HG03571 (cell line): ENCODE data around the gene ZNF594.
"Not testable (repeated sequence)": the region's sequence is repeated elsewhere in the genome, so short reads cannot be mapped to it uniquely, and the experiment has no call there.

Experiments
- ATAC-seq: cut with Tn5 transposase; IDR thresholded peaks from one replicate; pipeline ENCODE4 v1.9.1; 2021; ENCODE audit not compliant: unreplicated experiment

The ZNF594 gene

DNA sequence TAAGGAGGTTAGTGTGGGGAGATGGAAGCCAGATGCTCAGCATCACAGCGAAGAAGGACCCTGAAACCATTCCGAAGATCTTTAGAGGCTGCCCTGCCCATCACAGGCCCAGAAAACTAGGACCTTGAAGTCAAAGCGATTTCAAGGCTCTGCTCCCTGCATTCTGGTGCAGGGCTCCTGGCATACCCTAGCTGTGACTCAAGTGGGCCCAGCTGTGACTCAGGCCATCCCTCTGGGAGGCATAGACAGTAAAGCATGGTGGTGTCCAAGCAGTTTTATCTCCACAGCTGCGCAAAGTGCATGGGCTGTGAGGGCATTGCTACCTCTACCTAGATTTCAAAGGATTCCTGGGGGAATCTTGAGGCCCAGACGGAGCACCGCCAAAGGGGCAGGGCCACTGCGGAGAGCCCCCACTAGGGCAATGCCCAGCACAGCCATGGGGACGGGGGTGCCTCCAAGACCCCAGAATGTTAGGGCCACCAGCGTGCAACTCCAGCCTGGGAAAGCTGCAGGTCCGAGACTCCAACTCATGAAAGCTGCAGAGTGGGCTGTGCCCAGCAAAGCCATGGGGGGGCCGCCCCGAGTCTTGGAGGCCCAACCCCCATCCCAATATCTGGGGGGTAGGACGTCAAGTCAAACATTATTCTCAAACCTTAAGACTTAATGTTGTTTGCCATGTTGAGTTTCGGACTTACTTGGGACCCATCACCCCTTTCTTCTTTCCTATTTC lies 11.7 kb upstream of the ZNF594 start:
- ATAC-seq = no peak

DNA sequence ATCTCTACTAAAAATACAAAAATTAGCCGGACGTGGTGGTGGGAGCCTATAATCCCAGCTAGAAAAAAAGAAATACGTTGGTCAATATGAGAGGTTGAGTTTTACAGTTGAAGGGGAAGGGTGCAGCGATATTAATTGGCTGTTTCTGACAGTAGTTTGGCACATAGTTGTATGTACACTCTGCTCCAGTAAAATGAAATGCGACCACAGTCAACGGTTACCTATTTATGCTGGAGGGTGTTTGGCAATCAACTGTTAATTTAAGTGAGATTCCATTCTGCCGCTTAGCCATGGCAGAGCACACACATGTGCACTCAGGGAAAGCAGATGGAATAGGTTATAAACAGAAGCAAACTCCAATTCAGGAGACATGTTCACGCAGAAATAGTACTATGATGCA lies 9.3 kb upstream of the ZNF594 start:
- no peak for ATAC-seq

DNA sequence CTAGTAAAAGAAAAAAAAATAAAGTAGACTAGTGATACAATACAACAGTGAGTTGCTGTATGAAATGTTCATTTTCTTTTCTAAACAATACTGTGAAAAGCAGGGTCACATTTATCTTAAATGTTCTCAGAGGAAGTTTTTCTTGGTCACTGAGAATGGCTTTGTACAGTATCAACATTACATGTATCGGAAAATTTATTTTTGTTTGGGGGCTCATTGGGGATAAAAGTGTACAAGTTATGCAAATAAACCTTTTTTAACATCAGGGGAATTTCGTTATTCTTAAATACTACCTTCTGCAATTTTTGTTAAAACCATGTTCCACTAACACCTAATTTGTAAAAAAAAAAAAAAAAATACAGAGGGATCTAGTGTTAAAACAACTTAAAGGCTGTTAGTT lies 8.7 kb upstream of the ZNF594 start:
- ATAC-seq = no peak

DNA sequence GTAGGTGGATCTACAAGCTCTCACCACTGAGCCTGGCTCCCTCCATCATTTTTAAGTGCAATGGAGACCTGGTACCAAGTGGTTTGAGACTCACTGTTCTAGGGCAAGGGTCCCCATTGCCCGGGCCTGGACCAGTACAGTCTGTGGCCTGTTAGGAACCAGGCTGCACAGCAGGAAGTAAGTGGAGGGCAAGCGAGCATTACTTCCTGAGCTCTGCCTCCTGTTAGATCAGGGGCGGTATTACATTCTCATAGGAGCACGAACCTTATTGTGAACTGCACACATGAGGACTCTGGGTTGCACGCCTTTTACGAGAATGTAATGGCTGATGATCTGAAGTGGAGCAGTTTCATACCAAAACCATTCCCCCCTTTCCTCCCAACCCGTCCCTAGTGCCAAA lies 6.8 kb upstream of the ZNF594 start:
- ATAC-seq = no peak

DNA sequence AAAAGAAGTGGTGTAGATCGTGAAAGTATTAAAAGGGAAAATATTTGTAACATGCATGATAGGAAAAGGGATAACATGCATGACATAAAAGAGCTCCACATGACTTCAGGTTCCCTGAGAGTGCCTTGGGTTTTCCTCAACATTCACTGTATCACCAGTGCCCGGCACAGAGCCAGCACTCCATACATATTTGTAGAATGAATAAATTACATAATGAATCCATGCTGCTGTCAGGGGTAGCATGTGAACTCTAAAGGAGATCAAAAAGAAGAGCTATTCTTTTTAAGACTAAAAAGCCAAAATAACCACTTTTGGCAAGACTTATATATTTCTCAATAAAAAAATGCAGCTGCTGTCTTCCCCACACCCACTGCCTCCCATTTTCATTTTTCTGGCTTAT lies 2.7 kb upstream of the ZNF594 start:
- ATAC-seq = no peak

DNA sequence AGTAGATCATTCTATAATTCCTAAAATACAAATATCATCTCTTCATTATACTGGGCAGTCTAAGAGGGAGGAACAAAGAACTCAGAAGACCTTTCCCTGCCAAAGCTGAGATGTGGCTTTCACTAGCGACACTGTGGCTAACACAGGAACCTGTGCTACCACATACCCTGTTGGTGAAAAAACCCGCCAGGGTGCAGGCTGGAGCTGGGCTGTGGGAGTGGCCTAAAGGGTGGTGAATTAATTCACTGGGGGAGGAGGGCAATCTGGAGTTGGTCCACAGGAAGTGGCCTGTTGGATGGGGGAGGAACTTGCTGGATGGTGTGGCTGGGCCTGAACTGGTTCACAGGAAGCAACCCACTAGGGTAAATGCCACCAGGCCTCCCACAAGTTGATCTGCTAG lies 7.4 kb downstream of the ZNF594 start:
- ATAC-seq = no peak

DNA sequence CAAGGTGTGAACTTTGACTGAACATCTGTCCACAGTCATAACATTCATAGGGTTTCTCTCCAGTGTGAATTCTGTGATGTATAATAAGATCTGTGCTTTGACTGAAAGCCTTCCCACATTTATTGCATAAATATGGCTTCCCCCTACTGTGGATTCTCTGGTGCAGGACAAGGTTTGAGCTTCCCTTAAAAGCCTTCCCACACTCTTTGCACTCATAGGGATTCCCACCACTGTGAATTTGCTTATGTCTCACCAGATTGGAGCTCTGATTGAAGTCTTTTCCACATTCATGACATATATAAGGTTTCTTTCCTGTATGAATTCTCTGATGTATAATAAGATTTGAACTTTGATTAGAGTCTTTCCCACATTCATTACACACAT lies 8.3 kb downstream of the ZNF594 start:
- no peak for ATAC-seq

DNA sequence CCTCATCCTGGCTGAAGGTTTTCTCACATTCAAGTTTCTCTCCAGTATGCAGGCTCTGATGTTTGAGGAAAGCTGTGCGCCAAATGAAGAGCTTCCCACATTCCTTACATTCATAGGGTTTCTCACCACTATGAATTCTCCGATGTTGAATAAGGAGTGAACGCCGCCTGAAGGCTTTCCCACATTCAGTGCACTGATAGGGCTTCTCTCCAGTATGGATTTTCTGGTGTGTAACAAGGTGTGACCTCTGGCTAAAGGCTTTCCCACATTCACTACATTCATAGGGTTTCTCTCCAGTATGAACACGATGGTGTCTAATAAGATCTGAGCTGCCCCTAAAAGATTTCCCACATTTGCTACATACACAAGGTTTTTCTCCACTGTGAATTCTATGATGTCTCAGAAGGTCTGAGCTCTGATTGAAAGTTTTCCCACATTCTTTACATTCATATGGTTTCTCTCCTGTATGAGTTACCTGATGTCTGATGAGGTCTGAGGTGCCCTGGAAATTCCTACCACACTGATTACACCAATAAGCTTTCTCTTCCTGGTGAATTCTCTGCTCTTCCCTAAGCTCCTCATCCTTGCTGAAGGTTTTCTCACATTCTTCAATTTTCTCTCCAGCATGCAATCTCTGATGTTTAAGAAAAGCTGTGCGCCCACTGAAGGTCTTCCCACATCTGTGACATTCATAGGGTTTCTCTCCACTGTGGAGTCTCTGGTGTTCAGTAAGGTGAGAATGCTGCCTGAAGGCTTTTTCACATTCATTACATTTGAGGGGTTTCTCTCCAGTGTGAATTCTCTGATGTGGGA lies 8.9 kb downstream of the ZNF594 start:
- no peak for ATAC-seq

DNA sequence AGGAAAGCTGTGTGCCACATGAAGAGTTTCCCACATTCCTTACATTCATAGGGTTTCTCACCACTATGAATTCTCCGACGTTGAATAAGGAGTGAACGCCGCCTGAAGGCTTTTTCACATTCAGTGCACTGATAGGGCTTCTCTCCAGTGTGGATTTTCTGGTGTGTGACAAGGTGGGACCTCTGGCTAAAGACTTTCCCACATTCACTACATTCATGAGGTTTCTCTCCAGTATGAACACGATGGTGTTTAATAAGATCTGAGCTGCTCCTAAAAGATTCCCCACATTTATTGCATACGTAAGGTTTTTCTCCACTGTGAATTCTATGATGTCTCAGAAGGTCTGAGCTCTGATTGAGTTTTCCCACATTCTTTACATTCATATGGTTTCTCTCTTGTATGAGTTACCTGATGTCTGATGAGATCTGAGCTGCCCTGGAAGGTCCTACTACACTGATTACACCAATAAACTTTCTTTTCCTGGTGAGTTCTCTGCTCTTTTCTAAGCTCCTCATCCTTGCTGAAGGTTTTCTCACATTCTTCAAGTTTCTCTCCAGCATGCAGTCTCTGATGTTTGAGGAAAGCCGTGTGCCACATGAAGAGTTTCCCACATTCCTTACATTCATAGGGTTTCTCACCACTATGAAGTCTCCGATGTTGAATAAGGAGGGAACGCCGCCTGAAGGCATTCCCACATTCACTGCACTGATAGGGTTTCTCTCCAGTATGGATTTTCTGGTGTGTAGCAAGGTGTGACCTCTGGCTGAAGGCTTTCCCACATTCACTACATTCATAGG lies 10.0 kb downstream of the ZNF594 start:
- ATAC-seq = no peak

DNA sequence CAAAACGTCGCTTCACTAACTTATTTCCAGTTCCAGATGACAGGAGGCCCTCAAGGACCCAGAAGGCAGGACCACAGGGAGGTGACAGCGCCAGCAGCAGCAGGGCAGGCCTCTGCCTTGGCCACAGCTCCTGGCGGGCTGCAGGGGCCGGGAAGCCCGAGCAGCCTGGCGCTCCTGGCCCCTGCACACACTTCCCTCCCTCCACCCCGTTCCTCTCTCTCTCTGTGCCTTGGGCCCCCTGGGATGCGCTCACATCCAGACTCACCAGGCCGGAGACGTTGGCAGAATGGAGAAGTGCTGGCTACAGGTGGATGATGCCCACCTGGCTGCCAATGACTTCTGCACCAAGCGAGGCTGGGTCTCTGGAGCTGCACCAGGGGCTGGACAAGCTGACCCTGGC lies 12.7 kb downstream of the ZNF594 start:
- no peak for ATAC-seq

DNA sequence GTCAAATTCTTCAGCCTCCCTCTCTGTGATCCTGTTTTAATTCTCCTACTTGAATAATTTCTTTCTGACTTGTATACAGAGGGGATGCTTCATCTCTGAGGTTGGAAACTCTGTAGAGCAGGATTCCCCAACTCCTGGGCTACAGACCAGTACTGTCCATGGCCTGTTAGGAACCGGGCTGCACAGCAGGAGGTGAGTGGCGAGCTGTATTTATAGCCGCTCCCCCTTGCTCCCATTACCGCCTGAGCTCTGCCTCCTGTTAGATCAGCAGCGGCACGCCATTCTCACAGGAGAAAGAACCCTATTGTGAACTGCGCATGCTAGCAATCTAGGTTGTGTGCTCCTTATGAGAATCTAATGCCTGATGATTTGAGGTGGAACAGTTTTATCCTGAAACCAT lies 16.6 kb downstream of the ZNF594 start:
- not testable (repeated sequence) for ATAC-seq

DNA sequence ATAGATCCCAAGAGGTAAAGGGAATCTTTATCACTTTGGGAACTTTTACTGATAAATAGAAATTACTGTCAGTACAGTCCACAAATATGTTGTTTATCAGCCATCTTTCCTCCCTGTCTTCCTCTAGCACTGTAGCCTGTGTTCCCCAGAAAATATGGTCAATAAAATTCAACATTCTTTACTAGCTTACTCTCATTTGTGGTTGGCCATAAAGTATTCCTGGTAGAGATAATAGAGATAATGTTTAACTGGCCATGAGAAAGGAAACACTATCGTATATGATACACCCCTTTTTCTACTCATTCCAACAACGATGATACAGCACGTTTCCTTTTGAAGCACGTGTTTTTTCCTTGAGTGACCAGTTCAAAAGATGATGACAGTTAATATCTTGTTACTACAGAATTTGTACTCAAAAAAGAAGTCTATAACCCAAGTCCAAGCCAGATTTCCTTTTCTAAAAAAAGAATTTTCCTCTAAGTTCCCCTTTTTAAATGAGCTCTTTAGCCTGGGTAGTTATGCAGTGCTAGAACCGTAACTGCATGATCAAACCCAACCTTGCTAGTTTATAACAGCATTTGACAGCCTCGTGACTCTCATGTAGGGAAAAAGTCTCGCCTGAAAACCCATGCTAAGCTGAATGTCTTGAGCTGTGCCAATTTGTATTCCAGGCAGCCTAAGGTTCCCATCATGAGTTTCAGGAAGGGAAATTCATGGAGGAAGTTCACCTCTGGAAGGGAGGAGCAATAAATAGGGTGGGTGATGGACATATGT lies 25.7 kb downstream of the ZNF594 start:
- not testable (repeated sequence) for ATAC-seq

DNA sequence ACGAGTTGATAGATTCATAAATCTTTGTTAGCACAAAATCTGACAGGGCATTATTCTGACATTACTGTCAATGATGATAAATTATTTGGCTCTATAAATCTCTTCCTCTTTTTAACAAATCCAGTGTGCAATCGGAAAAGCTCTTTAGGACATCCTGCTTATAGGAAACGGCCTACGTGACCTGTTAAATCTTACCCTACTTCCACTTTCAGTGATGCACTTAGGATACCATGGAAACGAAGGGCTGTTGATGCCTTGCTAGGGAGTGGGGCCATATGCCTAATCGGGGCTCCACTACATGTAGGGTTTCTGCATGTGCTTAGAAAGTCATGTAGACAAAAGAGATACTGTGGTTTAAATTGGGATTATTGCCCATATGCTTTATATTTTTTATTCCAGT lies 27.2 kb downstream of the ZNF594 start:
- no peak for ATAC-seq

DNA sequence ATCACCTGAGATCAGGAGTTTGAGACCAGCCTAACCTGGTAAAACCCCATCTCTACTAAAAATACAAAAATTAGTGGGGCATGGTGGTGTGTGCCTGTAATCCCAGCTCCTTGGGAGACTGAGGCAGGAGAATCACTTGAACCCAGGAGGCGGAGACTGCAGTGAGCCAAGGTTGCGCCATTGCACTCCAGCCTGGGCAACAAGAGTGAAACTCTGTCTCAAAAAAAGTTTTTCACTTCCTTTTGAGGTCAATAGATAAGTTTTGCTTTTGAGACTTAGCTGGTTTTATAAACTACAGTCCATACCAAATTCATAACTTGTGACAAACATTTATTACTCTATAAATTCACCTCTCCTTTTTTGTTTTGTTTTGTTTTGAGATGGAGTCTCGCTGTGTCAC lies 29.9 kb downstream of the ZNF594 start:
- not testable (repeated sequence) for ATAC-seq

DNA sequence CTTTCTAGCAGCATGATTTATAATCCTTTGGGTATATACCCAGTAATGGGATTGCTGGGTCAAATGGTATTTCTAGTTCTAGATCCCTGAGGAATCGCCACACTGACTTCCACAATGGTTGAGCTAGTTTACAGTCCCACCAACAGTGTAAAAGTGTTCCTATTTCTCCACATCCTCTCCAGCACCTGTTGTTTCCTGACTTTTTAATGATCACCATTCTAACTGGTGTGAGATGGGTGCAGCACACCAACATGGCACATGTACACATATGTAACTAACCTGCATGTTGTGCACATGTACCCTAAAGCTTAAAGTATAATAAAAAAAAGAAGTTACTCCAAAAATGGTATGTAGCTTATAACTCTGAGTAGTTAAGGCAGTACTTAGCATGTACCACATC lies 31.0 kb downstream of the ZNF594 start:
- not testable (repeated sequence) for ATAC-seq

DNA sequence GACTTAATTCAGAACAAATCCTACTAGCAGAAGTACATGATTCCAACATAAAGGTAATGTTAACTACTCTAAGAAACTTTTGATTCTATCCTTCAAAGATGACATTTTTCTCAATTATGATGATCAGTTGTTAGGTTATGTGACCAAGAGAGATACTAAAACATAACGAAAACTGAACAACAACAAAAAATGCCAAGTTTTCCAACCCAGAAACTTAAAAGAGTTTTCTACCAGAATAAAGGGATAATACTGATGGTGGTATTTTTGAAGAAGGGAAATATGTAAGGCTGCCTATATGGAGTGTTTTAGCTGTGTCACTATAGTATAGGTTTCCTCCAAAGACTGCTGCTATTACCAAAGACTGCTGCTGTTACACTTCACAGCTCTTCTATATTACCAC lies 45.5 kb downstream of the ZNF594 start:
- not testable (repeated sequence) for ATAC-seq

DNA sequence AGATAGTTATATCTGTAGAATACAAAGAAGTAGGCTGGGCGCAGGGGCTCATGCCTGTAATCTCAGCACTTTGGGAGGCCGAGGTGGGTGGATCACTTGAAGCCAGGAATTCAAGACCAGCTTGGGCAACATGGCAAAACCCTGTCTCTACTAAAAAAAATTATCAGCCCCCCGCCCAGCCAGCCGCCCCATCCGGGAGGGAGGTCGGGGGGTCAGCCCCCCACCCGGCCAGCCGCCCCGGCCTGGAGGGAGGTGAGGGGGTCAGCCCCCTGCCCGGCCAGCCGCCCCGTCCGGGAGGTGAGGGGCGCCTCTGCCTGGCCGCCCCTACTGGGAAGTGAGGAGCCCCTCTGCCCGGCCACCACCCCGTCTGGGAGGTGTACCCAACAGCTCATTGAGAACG lies 48.8 kb downstream of the ZNF594 start:
- ATAC-seq = not testable (repeated sequence)

DNA sequence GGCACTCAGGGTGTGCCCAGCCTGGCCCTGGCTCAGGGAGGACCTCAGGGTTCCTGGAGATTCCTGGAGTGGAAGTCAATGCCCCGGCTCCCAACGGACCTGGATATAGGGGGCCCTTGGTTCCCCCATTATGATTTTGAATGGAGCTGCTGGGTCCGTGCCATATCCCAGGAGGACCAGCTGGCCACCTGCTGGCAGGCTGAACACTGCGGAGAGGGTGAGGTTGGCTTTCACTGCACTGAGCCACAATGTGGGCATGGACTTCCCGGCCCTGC lies 52.3 kb downstream of the ZNF594 start:
- ATAC-seq = no peak

DNA sequence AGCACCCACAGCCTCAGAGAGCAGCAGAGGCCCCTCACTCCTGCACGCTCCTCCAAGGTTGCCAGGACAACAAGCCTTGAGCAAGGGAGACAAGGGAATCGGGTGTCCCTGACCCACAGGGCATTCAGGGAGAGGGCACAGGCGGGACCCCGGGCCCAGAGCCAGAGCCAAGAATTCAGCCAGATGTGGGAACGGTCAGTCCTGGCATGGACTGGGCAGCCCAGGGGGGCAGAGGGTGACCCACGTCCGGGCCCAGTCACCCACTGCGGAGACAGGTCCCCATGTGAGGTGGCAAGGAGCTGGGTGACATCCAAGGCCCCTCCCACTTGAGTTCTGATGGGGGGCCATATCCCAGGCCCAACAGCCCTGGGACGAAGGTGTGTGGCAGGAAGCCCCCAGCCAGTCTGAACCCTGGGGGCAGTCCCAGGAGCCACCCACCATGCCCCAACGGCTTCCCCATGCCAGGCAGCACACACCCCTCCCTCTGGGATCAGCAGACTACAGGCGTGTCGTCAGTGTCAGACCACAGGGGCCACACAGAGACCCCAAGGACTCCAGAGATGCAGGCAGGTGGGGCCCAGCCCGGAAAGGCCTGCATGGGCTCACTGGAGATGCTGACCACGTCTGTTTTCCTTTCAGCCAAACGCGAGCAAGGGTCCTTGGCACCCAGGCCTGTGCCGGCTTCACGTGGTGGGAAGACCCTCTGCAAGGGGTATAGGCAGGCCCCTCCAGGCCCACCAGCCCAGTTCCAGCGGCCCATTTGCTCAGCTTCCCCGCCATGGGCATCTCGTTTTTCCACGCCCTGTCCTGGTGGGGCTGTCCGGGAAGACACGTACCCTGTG lies 52.8 kb downstream of the ZNF594 start:
- no peak for ATAC-seq

DNA sequence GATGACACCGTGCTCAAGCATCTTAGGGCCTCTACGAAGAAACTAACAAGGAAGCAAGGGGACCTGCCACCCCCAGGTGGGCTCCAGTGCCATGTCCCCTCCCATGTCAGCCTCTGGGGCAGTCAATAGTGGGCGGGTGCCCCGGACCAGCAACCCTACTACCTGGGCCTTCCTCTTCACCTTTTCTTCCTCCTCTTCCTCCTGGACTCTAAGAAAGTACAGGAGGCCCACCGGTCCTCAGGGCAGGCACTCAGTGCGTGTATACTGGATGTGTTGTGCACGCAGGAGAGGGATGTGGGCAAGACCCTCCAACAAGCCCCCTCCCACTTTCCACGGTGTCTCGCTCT lies 53.5 kb downstream of the ZNF594 start:
- ATAC-seq = not testable (repeated sequence)
